GM18951 (cell line): Measurements from ENCODE around the gene C5orf22.
"Not testable (repeated sequence)": the region's sequence is repeated elsewhere in the genome, so short reads cannot be mapped to it uniquely, and the experiment has no call there.

Source experiments
- POLR2A ChIP-seq: IDR thresholded peaks from 4 replicates; pipeline ENCODE4 v1.6.1; 2011; ENCODE audit warnings: mild to moderate bottlenecking; ENCODE audit not compliant: insufficient read length, insufficient read depth; ENCODE audit errors: extremely low read depth
- in situ Hi-C: fragments of 300-500 bp; cut with MboI; formaldehyde crosslinking; loops from one replicate; pipeline ENCODE4 v1.12.0; 2022; ENCODE audit warnings: low sequenced_read_pairs, mixed read lengths, inconsistent platforms; ENCODE audit not compliant: unreplicated experiment

The C5orf22 gene

GRCh38 chr5:31598640-31599611 lies 66.8 kb downstream of the C5orf22 start:
- TF ChIP-seq POLR2A: no peak
- in situ Hi-C loops: loop anchor here (25.0 kb wide), 1 partner anchor 213 kb away; no protein-coding TSS in a partner anchor

- in situ Hi-C loops: not testable (repeated sequence)
Observed at GRCh38 chr5:31602305-31602704, 70.2 kb downstream of the C5orf22 start.

- TF ChIP-seq POLR2A: no peak
- in situ Hi-C loops: no loop called here
Observed at GRCh38 chr5:31604240-31604639, 72.1 kb downstream of the C5orf22 start.

GRCh38 chr5:31604644-31605043 lies 72.5 kb downstream of the C5orf22 start:
- in situ Hi-C loops: no loop called here
- TF ChIP-seq POLR2A: no peak
